DND-41 (cell line): ENCODE measurements around the gene SSR4.

Experiments used
- ATAC-seq: fragments of 200-7000 bp; cut with Tn5 transposase; 3 replicates; pipeline ENCODE4 v1.9.1; 2021; ENCODE audit warnings: low read depth; ENCODE audit not compliant: insufficient read depth
- DNase-seq: peaks from one replicate; pipeline ENCODE4 v3.0.0-alpha.2; 2020
- H2AFZ ChIP-seq: 2 replicates; pipeline ENCODE4 v1.6.0; 2012; ENCODE audit warnings: low read depth, low read length
- H3K27ac ChIP-seq: 2 replicates; pipeline ENCODE4 v1.5.1; 2012; ENCODE audit warnings: low read length, inconsistent platforms
- H3K27me3 ChIP-seq: fragments of 200-600 bp; sonication (generic); 2 replicates; pipeline ENCODE4 v1.6.0; 2012; ENCODE audit warnings: low read length, mild to moderate bottlenecking, inconsistent platforms; ENCODE audit not compliant: insufficient read depth, poor library complexity
- H3K36me3 ChIP-seq: 2 replicates; pipeline ENCODE4 v1.5.1; 2012; ENCODE audit warnings: low read length, inconsistent platforms; ENCODE audit not compliant: insufficient read depth
- H3K4me1 ChIP-seq: 2 replicates; pipeline ENCODE4 v1.5.1; 2012; ENCODE audit warnings: mild to moderate bottlenecking, low read length; ENCODE audit not compliant: insufficient read depth
- H3K4me2 ChIP-seq: 2 replicates; pipeline ENCODE4 v1.6.0; 2012; ENCODE audit warnings: mild to moderate bottlenecking, moderate library complexity, low read length, inconsistent platforms; ENCODE audit not compliant: insufficient read depth
- H3K4me3 ChIP-seq, 2 experiments: fragments of 200-600 bp in 1 of 2; shearing (Covaris generic) in 1 of 2; 2 replicates each; pipeline ENCODE4 v1.5.1; 2012 to 2016; ENCODE audit warnings: inconsistent platforms in 2 of 2, low read length in 2 of 2, mild to moderate bottlenecking in 2 of 2, low read depth in 1 of 2, moderate library complexity in 1 of 2
- H3K79me2 ChIP-seq: 2 replicates; pipeline ENCODE4 v1.6.0; 2012; ENCODE audit warnings: low read length, inconsistent platforms; ENCODE audit not compliant: insufficient read depth
- H3K9ac ChIP-seq: 2 replicates; pipeline ENCODE4 v1.6.0; 2012; ENCODE audit warnings: low read depth, mild to moderate bottlenecking, inconsistent platforms, low read length, moderate library complexity
- H3K9me3 ChIP-seq: 2 replicates; pipeline ENCODE4 v1.5.1; 2012; ENCODE audit warnings: low read length, moderate library complexity, mild to moderate bottlenecking, inconsistent platforms; ENCODE audit not compliant: insufficient read depth, severe bottlenecking
- H4K20me1 ChIP-seq: 2 replicates; pipeline ENCODE4 v1.6.0; 2012; ENCODE audit warnings: low read length; ENCODE audit not compliant: insufficient read depth
- CTCF ChIP-seq: IDR thresholded peaks from 2 replicates; pipeline ENCODE4 v1.5.1; 2012; ENCODE audit warnings: borderline replicate concordance, low read length, moderate library complexity, mild to moderate bottlenecking; ENCODE audit not compliant: poor library complexity, severe bottlenecking; ENCODE audit errors: extremely low read depth
- EZH2 ChIP-seq: IDR thresholded peaks from 3 replicates; pipeline ENCODE4 v1.6.1; 2012; ENCODE audit warnings: borderline replicate concordance, low read depth, mild to moderate bottlenecking, moderate library complexity, low read length, inconsistent platforms; ENCODE audit not compliant: severe bottlenecking

Gene SSR4

GRCh38 chrX:153789654-153790053 is 4.8 kb upstream of the SSR4 start:
- no peak for DNase-seq
- Histone ChIP-seq H3K9ac (no peak overlapping the region), H3K9me3 (no peaks in the 10 kb centered on the region), H3K4me2 (no peak overlapping the region), H4K20me1 (peaks cover 22% of the 10 kb centered on the region), H3K27ac (no peak overlapping the region), H3K4me1 (peaks cover 21% of the 10 kb centered on the region), H3K79me2 (peaks cover 42% of the 10 kb centered on the region), H2AFZ (no peak overlapping the region), H3K27me3 (no peaks in the 10 kb centered on the region), H3K36me3 (peaks cover 69% of the 10 kb centered on the region), H3K4me3 (no peak overlapping the region)
- no peak for ATAC-seq
- TF ChIP-seq EZH2 (no peak), CTCF (no peak)

GRCh38 chrX:153791104-153791852 is 3.2 kb upstream of the SSR4 start:
- no peak overlapping the region for H3K27ac ChIP-seq
- no peak overlapping the region for H3K4me2 ChIP-seq
- peaks cover 31% of the 10 kb centered on the region for H4K20me1 ChIP-seq
- DNase-seq: no peak
- ATAC-seq: no peak
- no peaks in the 10 kb centered on the region for H3K27me3 ChIP-seq
- peaks cover 58% of the 10 kb centered on the region for H3K79me2 ChIP-seq
- no peaks in the 10 kb centered on the region for H3K9me3 ChIP-seq
- no peak overlapping the region for H3K9ac ChIP-seq
- H3K4me1 ChIP-seq: peaks cover 33% of the 10 kb centered on the region
- TF ChIP-seq CTCF (no peak), EZH2 (no peak)
- H3K36me3 ChIP-seq: peaks cover 67% of the 10 kb centered on the region
- H2AFZ ChIP-seq: no peak overlapping the region
- no peak overlapping the region for H3K4me3 ChIP-seq

GRCh38 chrX:153792368-153792767 is 2.1 kb upstream of the SSR4 start:
- Histone ChIP-seq H4K20me1 (peaks cover 35% of the 10 kb centered on the region), H3K4me2 (peak overlapping the region; percentile 82), H3K27me3 (no peaks in the 10 kb centered on the region), H3K36me3 (peaks cover 67% of the 10 kb centered on the region), H3K4me3 (peak overlapping the region in 1 of 2 experiments; percentile 97; a peak in 2 of 4 replicates), H3K79me2 (peaks cover 64% of the 10 kb centered on the region), H3K9ac (peak overlapping the region; percentile 79; the same call in 1 of the 2 replicates), H3K27ac (no peak overlapping the region; the same call in 1 of the 2 replicates), H3K9me3 (no peaks in the 10 kb centered on the region), H3K4me1 (peaks cover 39% of the 10 kb centered on the region), H2AFZ (no peak overlapping the region)
- no peak for ATAC-seq
- DNase-seq: no peak
- TF ChIP-seq CTCF: no peak
- TF ChIP-seq EZH2: no peak
